GM23338 (cell line): ENCODE measurements around the gene COMMD3. TPM values are rescaled to one million over a fixed set of nuclear protein-coding genes. Genes with fewer than 3 reads are reported as not detected.

Source experiments
- ATAC-seq: fragments of 200-7000 bp; cut with Tn5 transposase; 3 replicates; pipeline ENCODE4 v1.9.1; 2020
- DNase-seq: peaks from one replicate; pipeline ENCODE4 v3.0.0-alpha.2; 2015; ENCODE audit warnings: low spot score
- H2AFZ ChIP-seq: fragments of 200-600 bp; sonication (generic); 2 replicates; pipeline ENCODE4 v1.8.0; 2016; ENCODE audit warnings: antibody characterized with exemption, mild to moderate bottlenecking, moderate library complexity
- H3F3A ChIP-seq: fragments of 200-600 bp; sonication (generic); replicated peaks from 2 replicates; pipeline ENCODE4 v1.8.0; 2017; ENCODE audit warnings: antibody characterized with exemption, mixed run types, low read depth
- H3K27ac ChIP-seq: fragments of 200-600 bp; sonication (generic); 2 replicates; pipeline ENCODE4 v1.6.1; 2016; ENCODE audit warnings: low read depth
- H3K27me3 ChIP-seq: fragments of 200-600 bp; sonication (generic); 2 replicates; pipeline ENCODE4 v1.8.0; 2016; ENCODE audit warnings: mild to moderate bottlenecking, mixed run types, moderate library complexity; ENCODE audit not compliant: insufficient read depth
- H3K36me3 ChIP-seq: fragments of 200-600 bp; sonication (generic); 2 replicates; pipeline ENCODE4 v1.8.0; 2016; ENCODE audit warnings: mild to moderate bottlenecking; ENCODE audit not compliant: insufficient read depth
- H3K4me1 ChIP-seq: fragments of 200-600 bp; sonication (generic); 2 replicates; pipeline ENCODE4 v1.8.0; 2016; ENCODE audit warnings: mild to moderate bottlenecking, moderate library complexity; ENCODE audit not compliant: insufficient read depth
- H3K4me2 ChIP-seq: fragments of 200-600 bp; sonication (generic); 2 replicates; pipeline ENCODE4 v1.7.1; 2017; ENCODE audit warnings: mixed run types
- H3K4me3 ChIP-seq: fragments of 200-600 bp; sonication (generic); 2 replicates; pipeline ENCODE4 v1.6.1; 2016; ENCODE audit warnings: mixed run types
- H3K79me2 ChIP-seq: fragments of 200-600 bp; sonication (generic); replicated peaks from 2 replicates; pipeline ENCODE4 v1.8.0; 2017; ENCODE audit warnings: mild to moderate bottlenecking; ENCODE audit not compliant: insufficient read depth
- H3K9me2 ChIP-seq: fragments of 200-600 bp; sonication (generic); 2 replicates; pipeline ENCODE4 v1.8.0; 2017; ENCODE audit not compliant: insufficient read depth
- H4K20me1 ChIP-seq: fragments of 200-600 bp; sonication (generic); replicated peaks from 2 replicates; pipeline ENCODE4 v1.8.0; 2017; ENCODE audit warnings: mild to moderate bottlenecking; ENCODE audit not compliant: insufficient read depth
- H3K27ac Mint-ChIP-seq: 2 replicates; pipeline ENCODE4 v1.8.0; 2020; ENCODE audit warnings: inconsistent platforms, mild to moderate bottlenecking, moderate library complexity, mixed read lengths
- H3K27me3 Mint-ChIP-seq: 3 replicates; pipeline ENCODE4 v1.8.0; 2022; ENCODE audit warnings: low read depth, mild to moderate bottlenecking, moderate library complexity, mixed read lengths, inconsistent platforms; ENCODE audit not compliant: insufficient read depth, poor library complexity
- H3K36me3 Mint-ChIP-seq: 3 replicates; pipeline ENCODE4 v1.8.0; 2021; ENCODE audit warnings: low read depth, mild to moderate bottlenecking, inconsistent platforms, moderate library complexity, mixed read lengths
- H3K4me1 Mint-ChIP-seq: 3 replicates; pipeline ENCODE4 v1.8.0; 2020; ENCODE audit warnings: mild to moderate bottlenecking, inconsistent platforms, mixed read lengths
- H3K4me3 Mint-ChIP-seq: 3 replicates; pipeline ENCODE4 v1.8.0; 2021; ENCODE audit warnings: moderate library complexity, mild to moderate bottlenecking, inconsistent platforms, mixed read lengths
- H3K9me3 Mint-ChIP-seq: 3 replicates; pipeline ENCODE4 v1.8.0; 2020; ENCODE audit warnings: moderate library complexity, mild to moderate bottlenecking, inconsistent platforms, mixed read lengths
- EZH2 ChIP-seq: fragments of 200-600 bp; sonication (generic); IDR thresholded peaks from one replicate; pipeline ENCODE4 v1.8.0; 2017; ENCODE audit warnings: antibody characterized with exemption, mild to moderate bottlenecking, low read depth; ENCODE audit not compliant: unreplicated experiment
- POLR2AphosphoS5 ChIP-seq: IDR thresholded peaks from 2 replicates; pipeline ENCODE4 v1.6.1; 2016; ENCODE audit warnings: antibody characterized with exemption, low read depth
- STAT1 ChIP-seq: IDR thresholded peaks from one replicate; pipeline ENCODE4 v1.6.1; 2016; ENCODE audit warnings: antibody characterized with exemption; ENCODE audit not compliant: unreplicated experiment
- ZNF114 ChIP-seq: fragments of 250-450 bp; sonication (Bioruptor Pico); IDR thresholded peaks from 2 replicates; pipeline ENCODE4 v1.5.0; 2020; ENCODE audit warnings: mild to moderate bottlenecking, moderate library complexity
- ZNF331 ChIP-seq: fragments of 250-450 bp; sonication (Bioruptor Pico); IDR thresholded peaks from 2 replicates; pipeline ENCODE4 v1.5.0; 2020; ENCODE audit warnings: low read depth, mild to moderate bottlenecking, moderate library complexity
- polyA plus RNA-seq: library from polyadenylated mRNA; unstranded; fragments of >200 nt; fragmentation: Nextera tagmentation; extraction: Ambion mirVana; gene quantifications from 2 replicates; pipeline ENCODE4 v1.2.1, GENCODE V29; 2016
- total RNA-seq: library from RNA; depleted of rRNA; stranded (reverse); fragments of >200 nt; shearing (Covaris generic); gene quantifications from 2 replicates; pipeline ENCODE4 v1.2.3, GENCODE V29; 2014
- TF ChIP-seq, protein P1 (sequence below): IDR thresholded peaks from one replicate; pipeline ENCODE4 v1.6.1; 2018; ENCODE audit warnings: antibody characterized with exemption; ENCODE audit not compliant: unreplicated experiment
- TF ChIP-seq, protein P2 (sequence below), 2 experiments: fragments of 200-600 bp in 1 of 2; sonication (generic) in 1 of 2; conservative IDR thresholded peaks; 2 replicates each; pipeline versions ENCODE4 v1.5.1 to v1.6.1; 2016 to 2017; ENCODE audit warnings: antibody characterized with exemption in 2 of 2, low read depth in 2 of 2, mild to moderate bottlenecking in 2 of 2, moderate library complexity in 1 of 2
- TF ChIP-seq, protein P3 (sequence below): fragments of 250-450 bp; sonication (Bioruptor Pico); IDR thresholded peaks from 2 replicates; pipeline ENCODE4 v1.5.0; 2020; ENCODE audit warnings: mild to moderate bottlenecking, moderate library complexity

Gene COMMD3
- total and polyA plus RNA-seq, 2 experiments from 2014 or later: 1.1 to 5.2 TPM

DNA sequence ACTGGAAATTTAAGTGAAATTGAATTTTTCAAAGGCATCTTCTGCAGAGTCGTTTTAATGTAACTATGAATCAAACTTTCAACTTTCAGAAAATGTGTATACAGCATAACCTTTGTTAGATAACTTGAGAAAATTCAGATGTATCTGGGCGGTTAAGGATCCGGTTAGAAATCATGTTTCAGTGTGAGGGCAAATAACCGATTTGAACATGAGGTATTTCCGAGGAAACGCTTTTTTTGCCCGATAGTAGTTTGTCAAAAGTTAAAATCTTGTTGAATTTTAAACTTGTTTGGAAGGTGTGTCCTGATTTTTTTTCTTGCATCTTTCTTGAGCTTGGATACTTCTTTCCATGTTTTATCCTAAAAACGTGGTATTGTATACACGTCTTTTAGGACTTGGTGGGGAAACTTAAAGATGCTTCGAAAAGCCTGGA lies 3.4 kb downstream of the COMMD3 start:
- ATAC-seq (no peak), DNase-seq (no peak)
- Histone ChIP-seq H3K4me1 (peaks cover 68% of the 10 kb centered on the region), H2AFZ (no peak overlapping the region), H3K4me2 (0 out of 2 replicates have a peak overlapping the region, but pooled peaks have one; percentile 73), H3K9me2 (no peaks in the 10 kb centered on the region), H3F3A (peaks cover 33% of the 10 kb centered on the region), H4K20me1 (peaks cover 21% of the 10 kb centered on the region), H3K4me3 (no peak overlapping the region; the same call in 1 of the 2 replicates), H3K27me3 (peaks cover 81% of the 10 kb centered on the region), H3K27ac (no peak overlapping the region), H3K79me2 (no peaks in the 10 kb centered on the region), H3K36me3 (no peaks in the 10 kb centered on the region)
- H3K27me3 Mint-ChIP-seq: peaks cover 87% of the 10 kb centered on the region
- TF ChIP-seq EZH2 (no peak), ZNF331 (no peak), ZNF114 (CRISPR knock-in tag) (no peak), STAT1 (no peak), POLR2AphosphoS5 (no peak)
- TF ChIP-seq, protein P1, sequence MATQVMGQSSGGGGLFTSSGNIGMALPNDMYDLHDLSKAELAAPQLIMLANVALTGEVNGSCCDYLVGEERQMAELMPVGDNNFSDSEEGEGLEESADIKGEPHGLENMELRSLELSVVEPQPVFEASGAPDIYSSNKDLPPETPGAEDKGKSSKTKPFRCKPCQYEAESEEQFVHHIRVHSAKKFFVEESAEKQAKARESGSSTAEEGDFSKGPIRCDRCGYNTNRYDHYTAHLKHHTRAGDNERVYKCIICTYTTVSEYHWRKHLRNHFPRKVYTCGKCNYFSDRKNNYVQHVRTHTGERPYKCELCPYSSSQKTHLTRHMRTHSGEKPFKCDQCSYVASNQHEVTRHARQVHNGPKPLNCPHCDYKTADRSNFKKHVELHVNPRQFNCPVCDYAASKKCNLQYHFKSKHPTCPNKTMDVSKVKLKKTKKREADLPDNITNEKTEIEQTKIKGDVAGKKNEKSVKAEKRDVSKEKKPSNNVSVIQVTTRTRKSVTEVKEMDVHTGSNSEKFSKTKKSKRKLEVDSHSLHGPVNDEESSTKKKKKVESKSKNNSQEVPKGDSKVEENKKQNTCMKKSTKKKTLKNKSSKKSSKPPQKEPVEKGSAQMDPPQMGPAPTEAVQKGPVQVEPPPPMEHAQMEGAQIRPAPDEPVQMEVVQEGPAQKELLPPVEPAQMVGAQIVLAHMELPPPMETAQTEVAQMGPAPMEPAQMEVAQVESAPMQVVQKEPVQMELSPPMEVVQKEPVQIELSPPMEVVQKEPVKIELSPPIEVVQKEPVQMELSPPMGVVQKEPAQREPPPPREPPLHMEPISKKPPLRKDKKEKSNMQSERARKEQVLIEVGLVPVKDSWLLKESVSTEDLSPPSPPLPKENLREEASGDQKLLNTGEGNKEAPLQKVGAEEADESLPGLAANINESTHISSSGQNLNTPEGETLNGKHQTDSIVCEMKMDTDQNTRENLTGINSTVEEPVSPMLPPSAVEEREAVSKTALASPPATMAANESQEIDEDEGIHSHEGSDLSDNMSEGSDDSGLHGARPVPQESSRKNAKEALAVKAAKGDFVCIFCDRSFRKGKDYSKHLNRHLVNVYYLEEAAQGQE: no peak
- TF ChIP-seq, protein P2, sequence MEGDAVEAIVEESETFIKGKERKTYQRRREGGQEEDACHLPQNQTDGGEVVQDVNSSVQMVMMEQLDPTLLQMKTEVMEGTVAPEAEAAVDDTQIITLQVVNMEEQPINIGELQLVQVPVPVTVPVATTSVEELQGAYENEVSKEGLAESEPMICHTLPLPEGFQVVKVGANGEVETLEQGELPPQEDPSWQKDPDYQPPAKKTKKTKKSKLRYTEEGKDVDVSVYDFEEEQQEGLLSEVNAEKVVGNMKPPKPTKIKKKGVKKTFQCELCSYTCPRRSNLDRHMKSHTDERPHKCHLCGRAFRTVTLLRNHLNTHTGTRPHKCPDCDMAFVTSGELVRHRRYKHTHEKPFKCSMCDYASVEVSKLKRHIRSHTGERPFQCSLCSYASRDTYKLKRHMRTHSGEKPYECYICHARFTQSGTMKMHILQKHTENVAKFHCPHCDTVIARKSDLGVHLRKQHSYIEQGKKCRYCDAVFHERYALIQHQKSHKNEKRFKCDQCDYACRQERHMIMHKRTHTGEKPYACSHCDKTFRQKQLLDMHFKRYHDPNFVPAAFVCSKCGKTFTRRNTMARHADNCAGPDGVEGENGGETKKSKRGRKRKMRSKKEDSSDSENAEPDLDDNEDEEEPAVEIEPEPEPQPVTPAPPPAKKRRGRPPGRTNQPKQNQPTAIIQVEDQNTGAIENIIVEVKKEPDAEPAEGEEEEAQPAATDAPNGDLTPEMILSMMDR (conservative IDR thresholded peaks at IDR 0.05; ENCODE audit: low read depth in 2 of 2): no peak
- TF ChIP-seq, protein P3, sequence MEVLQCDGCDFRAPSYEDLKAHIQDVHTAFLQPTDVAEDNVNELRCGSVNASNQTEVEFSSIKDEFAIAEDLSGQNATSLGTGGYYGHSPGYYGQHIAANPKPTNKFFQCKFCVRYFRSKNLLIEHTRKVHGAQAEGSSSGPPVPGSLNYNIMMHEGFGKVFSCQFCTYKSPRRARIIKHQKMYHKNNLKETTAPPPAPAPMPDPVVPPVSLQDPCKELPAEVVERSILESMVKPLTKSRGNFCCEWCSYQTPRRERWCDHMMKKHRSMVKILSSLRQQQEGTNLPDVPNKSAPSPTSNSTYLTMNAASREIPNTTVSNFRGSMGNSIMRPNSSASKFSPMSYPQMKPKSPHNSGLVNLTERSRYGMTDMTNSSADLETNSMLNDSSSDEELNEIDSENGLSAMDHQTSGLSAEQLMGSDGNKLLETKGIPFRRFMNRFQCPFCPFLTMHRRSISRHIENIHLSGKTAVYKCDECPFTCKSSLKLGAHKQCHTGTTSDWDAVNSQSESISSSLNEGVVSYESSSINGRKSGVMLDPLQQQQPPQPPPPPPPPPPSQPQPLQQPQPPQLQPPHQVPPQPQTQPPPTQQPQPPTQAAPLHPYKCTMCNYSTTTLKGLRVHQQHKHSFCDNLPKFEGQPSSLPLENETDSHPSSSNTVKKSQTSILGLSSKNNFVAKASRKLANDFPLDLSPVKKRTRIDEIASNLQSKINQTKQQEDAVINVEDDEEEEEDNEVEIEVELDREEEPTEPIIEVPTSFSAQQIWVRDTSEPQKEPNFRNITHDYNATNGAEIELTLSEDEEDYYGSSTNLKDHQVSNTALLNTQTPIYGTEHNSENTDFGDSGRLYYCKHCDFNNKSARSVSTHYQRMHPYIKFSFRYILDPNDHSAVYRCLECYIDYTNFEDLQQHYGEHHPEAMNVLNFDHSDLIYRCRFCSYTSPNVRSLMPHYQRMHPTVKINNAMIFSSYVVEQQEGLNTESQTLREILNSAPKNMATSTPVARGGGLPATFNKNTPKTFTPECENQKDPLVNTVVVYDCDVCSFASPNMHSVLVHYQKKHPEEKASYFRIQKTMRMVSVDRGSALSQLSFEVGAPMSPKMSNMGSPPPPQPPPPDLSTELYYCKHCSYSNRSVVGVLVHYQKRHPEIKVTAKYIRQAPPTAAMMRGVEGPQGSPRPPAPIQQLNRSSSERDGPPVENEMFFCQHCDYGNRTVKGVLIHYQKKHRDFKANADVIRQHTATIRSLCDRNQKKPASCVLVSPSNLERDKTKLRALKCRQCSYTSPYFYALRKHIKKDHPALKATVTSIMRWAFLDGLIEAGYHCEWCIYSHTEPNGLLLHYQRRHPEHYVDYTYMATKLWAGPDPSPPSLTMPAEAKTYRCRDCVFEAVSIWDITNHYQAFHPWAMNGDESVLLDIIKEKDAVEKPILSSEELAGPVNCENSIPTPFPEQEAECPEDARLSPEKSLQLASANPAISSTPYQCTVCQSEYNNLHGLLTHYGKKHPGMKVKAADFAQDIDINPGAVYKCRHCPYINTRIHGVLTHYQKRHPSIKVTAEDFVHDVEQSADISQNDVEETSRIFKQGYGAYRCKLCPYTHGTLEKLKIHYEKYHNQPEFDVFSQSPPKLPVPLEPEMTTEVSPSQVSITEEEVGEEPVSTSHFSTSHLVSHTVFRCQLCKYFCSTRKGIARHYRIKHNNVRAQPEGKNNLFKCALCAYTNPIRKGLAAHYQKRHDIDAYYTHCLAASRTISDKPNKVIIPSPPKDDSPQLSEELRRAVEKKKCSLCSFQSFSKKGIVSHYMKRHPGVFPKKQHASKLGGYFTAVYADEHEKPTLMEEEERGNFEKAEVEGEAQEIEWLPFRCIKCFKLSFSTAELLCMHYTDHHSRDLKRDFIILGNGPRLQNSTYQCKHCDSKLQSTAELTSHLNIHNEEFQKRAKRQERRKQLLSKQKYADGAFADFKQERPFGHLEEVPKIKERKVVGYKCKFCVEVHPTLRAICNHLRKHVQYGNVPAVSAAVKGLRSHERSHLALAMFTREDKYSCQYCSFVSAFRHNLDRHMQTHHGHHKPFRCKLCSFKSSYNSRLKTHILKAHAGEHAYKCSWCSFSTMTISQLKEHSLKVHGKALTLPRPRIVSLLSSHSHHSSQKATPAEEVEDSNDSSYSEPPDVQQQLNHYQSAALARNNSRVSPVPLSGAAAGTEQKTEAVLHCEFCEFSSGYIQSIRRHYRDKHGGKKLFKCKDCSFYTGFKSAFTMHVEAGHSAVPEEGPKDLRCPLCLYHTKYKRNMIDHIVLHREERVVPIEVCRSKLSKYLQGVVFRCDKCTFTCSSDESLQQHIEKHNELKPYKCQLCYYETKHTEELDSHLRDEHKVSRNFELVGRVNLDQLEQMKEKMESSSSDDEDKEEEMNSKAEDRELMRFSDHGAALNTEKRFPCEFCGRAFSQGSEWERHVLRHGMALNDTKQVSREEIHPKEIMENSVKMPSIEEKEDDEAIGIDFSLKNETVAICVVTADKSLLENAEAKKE: no peak
- peaks cover 50% of the 10 kb centered on the region for H3K4me1 Mint-ChIP-seq
- H3K36me3 Mint-ChIP-seq: peaks cover 3% of the 10 kb centered on the region; the same call in 2 of the 3 replicates
- peak overlapping the region; percentile 73 for H3K4me3 Mint-ChIP-seq
- H3K9me3 Mint-ChIP-seq: peaks cover 8% of the 10 kb centered on the region; the same call in 2 of the 3 replicates
- H3K27ac Mint-ChIP-seq: no peak overlapping the region
